Measurements from ENCODE around the gene AQP3. TPM values are rescaled to one million over a fixed set of nuclear protein-coding genes. Genes with fewer than 3 reads are reported as not detected.
"Not testable (repeated sequence)": the region's sequence is repeated elsewhere in the genome, so short reads cannot be mapped to it uniquely, and the experiment has no call there.

AQP3 gene
- polyA plus RNA-seq, 1 donor (not counting 4 experiments of a cell fraction or from before 2014, with no cell fraction given): 239 TPM

DNA sequence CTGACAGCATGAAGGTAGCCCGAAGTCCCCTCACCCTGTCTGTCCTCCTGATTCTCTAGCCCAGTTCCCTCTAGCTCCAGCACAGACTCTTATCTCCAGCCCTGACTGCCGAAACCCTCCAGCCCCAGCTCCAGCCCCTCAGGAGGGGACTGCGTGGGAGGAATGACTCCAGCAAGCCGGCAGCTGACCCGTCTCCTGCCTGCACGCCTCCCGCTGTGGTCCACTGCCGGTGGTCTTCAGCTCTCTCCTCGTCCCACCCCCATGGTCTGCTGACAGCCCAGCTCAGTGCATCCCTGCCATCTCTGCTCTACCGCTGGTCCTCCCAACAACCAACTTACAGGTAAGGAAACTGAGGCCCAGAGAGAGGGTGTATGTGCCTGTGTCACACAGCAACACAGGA lies 45.6 kb downstream of the AQP3 start:
- H4K20me1 ChIP-seq (ENCODE audit: control insufficient read depth, extremely low read depth, insufficient read depth, low read length); H3K27me3 ChIP-seq (ENCODE audit: control insufficient read depth, extremely low read depth, insufficient read depth, low read length); FAIRE-seq; H3K36me3 ChIP-seq (ENCODE audit: control insufficient read depth in 2 of 2, extremely low read depth in 1 of 2, insufficient read depth in 2 of 2, low read length in 2 of 2); DNase-seq (ENCODE audit: low read depth, low spot score); H3K9me1 ChIP-seq (ENCODE audit: control insufficient read depth, extremely low read depth, insufficient read depth, low read length); H3K4me3 ChIP-seq (ENCODE audit: control insufficient read depth in 2 of 3, extremely low read depth in 1 of 3, insufficient read depth in 2 of 3, low read depth in 1 of 3, low read length in 3 of 3); H3K4me2 ChIP-seq (ENCODE audit: control insufficient read depth, extremely low read depth, insufficient read depth, low read depth, low read length); H3K79me2 ChIP-seq (ENCODE audit: control insufficient read depth, insufficient read depth, low read length); H2AFZ ChIP-seq (ENCODE audit: control insufficient read depth, low read length); dilution Hi-C loops (cut with MboI; ENCODE audit: extremely low pct_ligation_motif_present, low sequenced_read_pairs); H3K4me1 ChIP-seq (ENCODE audit: control insufficient read depth, extremely low read depth, insufficient read depth, low read length); H3K27ac ChIP-seq (ENCODE audit: control insufficient read depth, insufficient read depth, low read length); H3K9ac ChIP-seq (ENCODE audit: control insufficient read depth, extremely low read depth, insufficient read depth, low read length); H3K9me3 ChIP-seq (ENCODE audit: control insufficient read depth, low read depth, low read length): not testable (repeated sequence)

DNA sequence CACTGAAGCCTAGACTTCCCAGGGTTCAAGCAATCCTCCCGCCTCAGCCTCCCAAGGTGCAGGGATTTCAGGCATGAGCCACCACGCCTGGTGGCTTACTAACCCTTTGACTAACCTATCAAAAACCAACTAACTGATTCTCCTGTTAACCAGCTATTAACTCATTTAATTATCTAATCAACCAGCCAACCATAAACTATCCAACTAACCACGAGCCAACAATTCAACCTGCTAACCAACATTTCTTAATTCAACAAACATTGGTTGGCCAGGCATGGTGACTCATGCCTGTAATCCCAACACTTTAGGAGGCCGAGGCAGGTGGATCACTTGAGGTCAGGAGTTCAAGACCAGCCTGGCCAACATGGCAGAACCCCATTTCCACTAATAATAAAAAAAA lies 48.3 kb downstream of the AQP3 start:
- H3K79me2 ChIP-seq (ENCODE audit: control insufficient read depth, insufficient read depth, low read length); H4K20me1 ChIP-seq (ENCODE audit: control insufficient read depth, extremely low read depth, insufficient read depth, low read length); H3K27ac ChIP-seq (ENCODE audit: control insufficient read depth, insufficient read depth, low read length); H3K4me1 ChIP-seq (ENCODE audit: control insufficient read depth, extremely low read depth, insufficient read depth, low read length); H3K9ac ChIP-seq (ENCODE audit: control insufficient read depth, extremely low read depth, insufficient read depth, low read length); DNase-seq (ENCODE audit: low read depth, low spot score); FAIRE-seq; H3K4me3 ChIP-seq (ENCODE audit: control insufficient read depth in 2 of 3, extremely low read depth in 1 of 3, insufficient read depth in 2 of 3, low read depth in 1 of 3, low read length in 3 of 3); dilution Hi-C loops (cut with MboI; ENCODE audit: extremely low pct_ligation_motif_present, low sequenced_read_pairs); H3K9me3 ChIP-seq (ENCODE audit: control insufficient read depth, low read depth, low read length); H3K4me2 ChIP-seq (ENCODE audit: control insufficient read depth, extremely low read depth, insufficient read depth, low read depth, low read length); H3K9me1 ChIP-seq (ENCODE audit: control insufficient read depth, extremely low read depth, insufficient read depth, low read length); H3K36me3 ChIP-seq (ENCODE audit: control insufficient read depth in 2 of 2, extremely low read depth in 1 of 2, insufficient read depth in 2 of 2, low read length in 2 of 2); H3K27me3 ChIP-seq (ENCODE audit: control insufficient read depth, extremely low read depth, insufficient read depth, low read length); H2AFZ ChIP-seq (ENCODE audit: control insufficient read depth, low read length): not testable (repeated sequence)

DNA sequence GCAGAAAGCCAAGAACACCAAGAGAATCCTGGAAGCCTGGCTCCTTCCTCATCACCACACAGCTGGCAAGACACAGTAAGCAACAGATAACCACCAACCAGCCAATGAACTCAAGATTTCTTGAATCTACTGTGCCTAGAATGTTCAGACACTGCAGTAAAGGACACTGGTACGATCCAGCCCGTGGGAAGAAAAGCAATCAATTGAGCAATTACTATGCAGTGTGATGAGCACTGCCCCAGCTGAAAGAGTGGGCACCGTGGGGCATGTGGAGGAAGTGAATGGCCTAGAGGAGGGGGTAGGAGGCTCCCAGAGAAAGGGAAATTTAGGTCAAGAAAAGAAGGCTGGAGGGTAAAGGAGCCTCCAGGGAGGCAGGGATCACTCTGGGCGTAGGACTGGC lies 49.6 kb downstream of the AQP3 start:
- H3K27me3 ChIP-seq (ENCODE audit: control insufficient read depth, extremely low read depth, insufficient read depth, low read length); H3K79me2 ChIP-seq (ENCODE audit: control insufficient read depth, insufficient read depth, low read length); H3K4me3 ChIP-seq (ENCODE audit: control insufficient read depth in 2 of 3, extremely low read depth in 1 of 3, insufficient read depth in 2 of 3, low read depth in 1 of 3, low read length in 3 of 3); H4K20me1 ChIP-seq (ENCODE audit: control insufficient read depth, extremely low read depth, insufficient read depth, low read length); H3K9me1 ChIP-seq (ENCODE audit: control insufficient read depth, extremely low read depth, insufficient read depth, low read length); H3K36me3 ChIP-seq (ENCODE audit: control insufficient read depth in 2 of 2, extremely low read depth in 1 of 2, insufficient read depth in 2 of 2, low read length in 2 of 2); H3K9me3 ChIP-seq (ENCODE audit: control insufficient read depth, low read depth, low read length); H3K4me1 ChIP-seq (ENCODE audit: control insufficient read depth, extremely low read depth, insufficient read depth, low read length); H2AFZ ChIP-seq (ENCODE audit: control insufficient read depth, low read length); DNase-seq (ENCODE audit: low read depth, low spot score); H3K27ac ChIP-seq (ENCODE audit: control insufficient read depth, insufficient read depth, low read length); H3K9ac ChIP-seq (ENCODE audit: control insufficient read depth, extremely low read depth, insufficient read depth, low read length); FAIRE-seq; H3K4me2 ChIP-seq (ENCODE audit: control insufficient read depth, extremely low read depth, insufficient read depth, low read depth, low read length); dilution Hi-C loops (cut with MboI; ENCODE audit: extremely low pct_ligation_motif_present, low sequenced_read_pairs): not testable (repeated sequence)

- FAIRE-seq; dilution Hi-C loops (cut with MboI; ENCODE audit: extremely low pct_ligation_motif_present, low sequenced_read_pairs): not testable (repeated sequence)
Measured at GRCh38 chr9:33395159-33395879, 52.1 kb downstream of the AQP3 start.

GRCh38 chr9:33393986-33394385 lies 53.4 kb downstream of the AQP3 start:
- H3K4me2 ChIP-seq (ENCODE audit: control insufficient read depth, extremely low read depth, insufficient read depth, low read depth, low read length); FAIRE-seq; H3K9ac ChIP-seq (ENCODE audit: control insufficient read depth, extremely low read depth, insufficient read depth, low read length); H3K4me3 ChIP-seq (ENCODE audit: control insufficient read depth in 2 of 3, extremely low read depth in 1 of 3, insufficient read depth in 2 of 3, low read depth in 1 of 3, low read length in 3 of 3); H3K9me1 ChIP-seq (ENCODE audit: control insufficient read depth, extremely low read depth, insufficient read depth, low read length); H3K36me3 ChIP-seq (ENCODE audit: control insufficient read depth in 2 of 2, extremely low read depth in 1 of 2, insufficient read depth in 2 of 2, low read length in 2 of 2); H3K27ac ChIP-seq (ENCODE audit: control insufficient read depth, insufficient read depth, low read length); H2AFZ ChIP-seq (ENCODE audit: control insufficient read depth, low read length); H3K4me1 ChIP-seq (ENCODE audit: control insufficient read depth, extremely low read depth, insufficient read depth, low read length); H3K9me3 ChIP-seq (ENCODE audit: control insufficient read depth, low read depth, low read length); H4K20me1 ChIP-seq (ENCODE audit: control insufficient read depth, extremely low read depth, insufficient read depth, low read length); dilution Hi-C loops (cut with MboI; ENCODE audit: extremely low pct_ligation_motif_present, low sequenced_read_pairs); H3K79me2 ChIP-seq (ENCODE audit: control insufficient read depth, insufficient read depth, low read length); DNase-seq (ENCODE audit: low read depth, low spot score); H3K27me3 ChIP-seq (ENCODE audit: control insufficient read depth, extremely low read depth, insufficient read depth, low read length): not testable (repeated sequence)

More at GRCh38 chr9:33395159-33395879, 52.1 kb downstream of the AQP3 start:
- H3K9ac ChIP-seq (ENCODE audit: control insufficient read depth, extremely low read depth, insufficient read depth, low read length); H3K27me3 ChIP-seq (ENCODE audit: control insufficient read depth, extremely low read depth, insufficient read depth, low read length); H3K4me3 ChIP-seq (ENCODE audit: control insufficient read depth in 2 of 3, extremely low read depth in 1 of 3, insufficient read depth in 2 of 3, low read depth in 1 of 3, low read length in 3 of 3); H3K4me1 ChIP-seq (ENCODE audit: control insufficient read depth, extremely low read depth, insufficient read depth, low read length); H3K79me2 ChIP-seq (ENCODE audit: control insufficient read depth, insufficient read depth, low read length); H3K36me3 ChIP-seq (ENCODE audit: control insufficient read depth in 2 of 2, extremely low read depth in 1 of 2, insufficient read depth in 2 of 2, low read length in 2 of 2); DNase-seq (ENCODE audit: low read depth, low spot score); H3K4me2 ChIP-seq (ENCODE audit: control insufficient read depth, extremely low read depth, insufficient read depth, low read depth, low read length); H3K9me3 ChIP-seq (ENCODE audit: control insufficient read depth, low read depth, low read length); H3K9me1 ChIP-seq (ENCODE audit: control insufficient read depth, extremely low read depth, insufficient read depth, low read length); H2AFZ ChIP-seq (ENCODE audit: control insufficient read depth, low read length); H3K27ac ChIP-seq (ENCODE audit: control insufficient read depth, insufficient read depth, low read length); H4K20me1 ChIP-seq (ENCODE audit: control insufficient read depth, extremely low read depth, insufficient read depth, low read length): not testable (repeated sequence)

All from keratinocyte (primary cell).